ENCODE measurements around the gene MYH9.

Gene MYH9

DNA sequence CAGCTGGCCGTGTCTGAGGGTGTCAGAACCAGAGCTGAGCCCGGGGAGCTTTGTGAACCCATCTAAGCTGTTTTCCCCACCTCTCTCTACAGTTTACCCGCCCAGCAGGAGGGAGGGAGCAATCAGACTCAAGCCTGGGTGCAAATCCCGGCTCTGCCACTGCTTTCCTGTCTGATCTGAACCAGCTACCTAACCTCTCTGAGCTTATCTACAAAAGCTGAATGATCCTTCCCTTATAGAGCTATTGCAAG, 148.7 kb downstream of the MYH9 start:
- intact Hi-C loops (cut with DNase I), result loop anchor here (5.0 kb wide), 2 partner anchors 38 to 47 kb away; no protein-coding TSS in a partner anchor
- DNase-seq, result no peak

- intact Hi-C loops (cut with DNase I), result loop anchor here (5.0 kb wide), 2 partner anchors 39 to 46 kb away; no protein-coding TSS in a partner anchor
- DNase-seq, result no peak
Measured at GRCh38 chr22:36238373-36239149, 149.2 kb downstream of the MYH9 start.

- DNase-seq, result peak in 4 of 10 donors; percentile 39 to 89 (median 70)
- intact Hi-C loops (cut with DNase I), result loop anchor here (5.0 kb wide), 2 partner anchors 40 to 45 kb away; no protein-coding TSS in a partner anchor
Measured at GRCh38 chr22:36237462-36238372, 150.1 kb downstream of the MYH9 start.

DNA sequence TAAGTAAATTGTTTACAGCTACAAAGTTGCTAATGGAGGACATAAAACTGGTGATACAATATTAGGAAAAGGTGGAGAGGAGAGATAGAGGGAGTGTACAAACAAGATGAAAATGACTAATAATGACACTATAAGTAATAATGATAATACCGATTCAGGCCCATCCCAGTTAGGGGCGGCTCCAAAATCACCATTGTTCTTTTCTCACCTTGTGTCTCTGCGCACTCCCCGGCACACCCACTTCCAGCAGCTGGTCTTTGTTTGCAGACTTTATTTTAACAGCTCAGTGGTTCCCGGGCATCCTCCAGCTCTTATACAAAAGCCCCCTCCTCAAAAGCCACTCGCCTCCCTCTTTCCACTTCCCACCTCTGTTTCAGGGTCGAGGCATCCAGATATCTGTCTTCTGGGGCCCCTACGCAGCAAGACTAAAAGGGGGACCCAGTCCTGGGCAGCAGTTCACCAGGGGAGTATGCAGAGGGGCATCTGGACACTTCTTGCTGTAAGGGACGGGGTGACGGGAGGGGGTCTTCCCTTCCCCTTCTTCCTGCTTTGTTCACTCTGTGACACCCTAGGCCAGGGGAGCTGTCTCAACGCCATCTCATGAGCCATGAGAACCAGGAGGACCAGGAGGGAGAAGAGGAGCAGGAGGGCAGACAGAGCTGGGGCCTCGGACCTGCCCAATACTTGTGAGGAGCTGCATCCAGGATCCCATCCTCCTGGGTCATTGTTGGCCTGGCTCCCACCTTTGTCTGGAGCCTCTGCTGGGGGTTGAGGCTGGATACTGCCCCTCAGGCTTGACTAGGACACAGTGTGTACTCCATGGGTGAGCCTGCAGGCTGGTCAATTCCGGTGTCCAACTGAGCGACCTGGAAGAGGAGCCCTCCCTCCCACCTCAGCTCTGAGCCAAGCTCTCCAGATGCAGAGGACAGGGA, 151.1 kb downstream of the MYH9 start:
- DNase-seq, result no peak
- intact Hi-C loops (cut with DNase I), result loop anchor here (5.0 kb wide), 2 partner anchors 41 to 44 kb away; no protein-coding TSS in a partner anchor

DNA sequence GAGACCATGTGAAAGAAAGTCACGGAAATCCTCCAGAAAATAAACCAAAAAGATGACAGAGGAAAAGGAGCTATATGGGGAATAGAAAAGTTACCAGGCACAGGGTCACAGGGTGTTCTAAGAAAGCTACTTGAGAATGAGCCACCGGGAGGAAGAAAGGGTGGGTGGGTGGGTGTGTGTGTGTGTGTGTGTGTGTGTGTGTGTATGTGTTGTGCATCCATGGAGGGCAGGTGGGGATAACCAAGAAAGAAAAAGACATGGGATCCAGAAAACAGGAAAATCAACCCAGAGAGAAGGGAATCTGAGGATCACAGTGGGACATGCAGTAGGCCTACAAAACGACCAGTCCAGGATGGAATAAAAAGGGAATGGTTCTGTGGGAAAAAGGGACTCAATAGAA, 152.2 kb downstream of the MYH9 start:
- intact Hi-C loops (cut with DNase I), result loop anchor here (5.0 kb wide), 2 partner anchors 42 to 43 kb away; no protein-coding TSS in a partner anchor
- no peak for DNase-seq

DNA sequence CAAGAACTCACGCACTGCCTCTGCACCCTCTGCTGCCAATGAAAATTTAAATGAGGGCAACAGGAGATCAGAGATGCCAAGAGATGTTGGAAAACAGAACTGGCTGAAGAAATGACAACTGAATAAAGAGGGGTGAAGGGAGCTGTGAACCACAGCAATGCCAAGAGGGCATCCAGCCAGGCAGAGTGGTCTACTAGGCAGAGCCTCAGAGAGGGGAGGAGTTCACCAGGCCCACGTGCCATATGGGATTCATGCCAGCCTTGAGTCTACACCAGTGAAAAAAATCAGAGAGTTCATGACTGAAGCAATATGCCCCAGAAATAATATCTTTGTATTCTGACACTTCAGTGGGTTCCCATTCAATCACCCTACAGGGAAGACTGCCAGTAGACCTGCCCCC, 152.8 kb downstream of the MYH9 start:
- intact Hi-C loops (cut with DNase I), result loop anchor here (5.0 kb wide), 2 partner anchors 42 to 43 kb away; no protein-coding TSS in a partner anchor
- no peak for DNase-seq

DNA sequence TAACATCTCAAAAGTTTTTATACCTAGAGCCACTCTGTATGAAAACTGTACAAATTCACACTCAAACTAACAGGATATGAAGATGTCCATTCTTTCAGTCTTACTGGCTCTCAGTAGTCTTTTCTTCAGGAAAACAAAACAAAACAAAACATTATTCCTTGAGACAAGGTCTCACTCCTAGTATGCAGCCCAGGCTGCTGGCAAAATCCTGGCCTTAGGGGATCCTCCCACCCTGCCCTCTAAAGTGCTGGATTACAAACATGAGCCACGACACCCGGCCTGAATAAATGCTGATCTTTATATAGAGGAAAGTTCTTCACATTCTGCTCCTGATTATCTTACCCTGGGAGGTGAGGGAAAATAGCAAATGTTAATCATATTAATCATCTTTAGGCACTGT, 153.6 kb downstream of the MYH9 start:
- intact Hi-C loops (cut with DNase I), result no loop called here
- no peak for DNase-seq

DNA sequence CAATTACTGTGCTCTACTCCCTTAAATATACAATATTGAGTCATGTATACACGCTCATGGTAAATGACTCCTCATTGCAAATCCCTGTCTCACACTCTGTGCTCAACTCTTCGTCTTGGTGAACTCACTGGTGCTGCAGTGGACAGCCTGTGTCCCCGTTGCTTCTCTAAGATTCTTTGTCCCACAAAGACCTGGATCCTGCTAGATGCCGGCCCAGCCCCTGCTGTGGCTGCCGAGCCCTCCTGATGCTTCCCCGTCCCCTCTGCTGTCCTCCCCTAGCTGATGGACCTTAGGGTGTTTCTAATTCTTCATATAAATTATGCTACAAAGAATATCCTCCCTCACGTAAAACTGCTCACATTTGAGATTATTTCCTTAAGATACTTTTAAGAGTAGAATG, 154.0 kb downstream of the MYH9 start:
- no peak for DNase-seq
- intact Hi-C loops (cut with DNase I), result no loop called here

GRCh38 chr22:36232715-36233401, 154.9 kb downstream of the MYH9 start:
- no peak for DNase-seq
- intact Hi-C loops (cut with DNase I), result no loop called here

All from posterior cingulate gyrus (tissue), 11 donors.